T-helper 17 cell (primary cell): ENCODE measurements around the gene ADCY2. TPM values are rescaled to one million over a fixed set of nuclear protein-coding genes. Genes with fewer than 3 reads are reported as not detected.

Experiments
- ATAC-seq: fragments of 150-1000 bp; cut with Tn5 transposase; 2 replicates; pipeline ENCODE4 v1.10.0; 2021; ENCODE audit warnings: mild to moderate bottlenecking, moderate library complexity
- DNase-seq, 3 donors: peaks; one replicate each; pipeline versions ENCODE4 v3.0.0 to v3.0.0-alpha.2; 2020 to 2021
- H3K9me3 ChIP-seq: one replicate; pipeline ENCODE4 v1.7.0; 2013; ENCODE audit warnings: low read length, mild to moderate bottlenecking; ENCODE audit not compliant: control insufficient read depth, poor library complexity, severe bottlenecking
- H3K27ac Mint-ChIP-seq: one replicate; pipeline ENCODE4 v1.8.0; 2022; ENCODE audit warnings: mild to moderate bottlenecking, moderate library complexity, mixed read lengths
- H3K27me3 Mint-ChIP-seq: one replicate; pipeline ENCODE4 v1.8.0; 2022; ENCODE audit warnings: mixed read lengths
- H3K36me3 Mint-ChIP-seq: one replicate; pipeline ENCODE4 v1.8.0; 2022; ENCODE audit warnings: low read depth, mixed read lengths
- H3K4me1 Mint-ChIP-seq: one replicate; pipeline ENCODE4 v1.8.0; 2022; ENCODE audit warnings: mild to moderate bottlenecking, mixed read lengths
- H3K4me3 Mint-ChIP-seq: one replicate; pipeline ENCODE4 v1.8.0; 2022; ENCODE audit warnings: mild to moderate bottlenecking, moderate library complexity, mixed read lengths
- total RNA-seq, 4 donors: library from RNA in 2 of 4; stranded (reverse) in 2 of 4; gene quantifications; one replicate each; pipeline ENCODE4 v1.2.3 and lab custom pipeline; 2022 to 2026

The ADCY2 gene
- total RNA-seq, 2 donors from 2014 or later, result not detected

GRCh38 chr5:7745882-7746610 lies 350.1 kb downstream of the ADCY2 start:
- no peak overlapping the region for H3K27ac Mint-ChIP-seq
- ATAC-seq (no peak), DNase-seq (peak in 1 of 3 donors; percentile 17)
- no peaks in the 10 kb centered on the region for H3K36me3 Mint-ChIP-seq
- peaks cover 6% of the 10 kb centered on the region for H3K4me1 Mint-ChIP-seq
- H3K27me3 Mint-ChIP-seq, result peaks cover 26% of the 10 kb centered on the region
- H3K4me3 Mint-ChIP-seq, result no peak overlapping the region
- no peaks in the 10 kb centered on the region for H3K9me3 ChIP-seq

GRCh38 chr5:7747728-7748127 lies 351.8 kb downstream of the ADCY2 start:
- Mint-ChIP-seq H3K36me3 (no peaks in the 10 kb centered on the region), H3K4me1 (peaks cover 6% of the 10 kb centered on the region)
- no peak for ATAC-seq

GRCh38 chr5:7749626-7750025 lies 353.7 kb downstream of the ADCY2 start:
- ATAC-seq (no peak), DNase-seq (no peak)
- H3K36me3 Mint-ChIP-seq, result no peaks in the 10 kb centered on the region
- H3K4me3 Mint-ChIP-seq, result no peak overlapping the region
- H3K4me1 Mint-ChIP-seq, result peaks cover 6% of the 10 kb centered on the region
- no peak overlapping the region for H3K27ac Mint-ChIP-seq
- peaks cover 53% of the 10 kb centered on the region for H3K27me3 Mint-ChIP-seq
- H3K9me3 ChIP-seq, result no peaks in the 10 kb centered on the region

More at GRCh38 chr5:7747728-7748127, 351.8 kb downstream of the ADCY2 start:
- no peak for DNase-seq
- no peak overlapping the region for H3K4me3 Mint-ChIP-seq
- peaks cover 37% of the 10 kb centered on the region for H3K27me3 Mint-ChIP-seq
- no peaks in the 10 kb centered on the region for H3K9me3 ChIP-seq
- H3K27ac Mint-ChIP-seq, result no peak overlapping the region

GRCh38 chr5:7751874-7752273 lies 355.9 kb downstream of the ADCY2 start:
- H3K36me3 Mint-ChIP-seq, result peaks cover 2% of the 10 kb centered on the region
- H3K27me3 Mint-ChIP-seq, result peaks cover 74% of the 10 kb centered on the region
- ATAC-seq (no peak), DNase-seq (no peak)
- H3K4me3 Mint-ChIP-seq, result no peak overlapping the region
- H3K27ac Mint-ChIP-seq, result no peak overlapping the region
- H3K4me1 Mint-ChIP-seq, result peaks cover 4% of the 10 kb centered on the region
- H3K9me3 ChIP-seq, result no peaks in the 10 kb centered on the region

- DNase-seq (no peak), ATAC-seq (no peak)
- Mint-ChIP-seq H3K27ac (no peak overlapping the region), H3K4me3 (no peak overlapping the region), H3K36me3 (peaks cover 2% of the 10 kb centered on the region), H3K4me1 (peaks cover 4% of the 10 kb centered on the region), H3K27me3 (peaks cover 75% of the 10 kb centered on the region)
- H3K9me3 ChIP-seq, result no peaks in the 10 kb centered on the region
Measured at GRCh38 chr5:7753181-7753580, 357.2 kb downstream of the ADCY2 start.

DNA sequence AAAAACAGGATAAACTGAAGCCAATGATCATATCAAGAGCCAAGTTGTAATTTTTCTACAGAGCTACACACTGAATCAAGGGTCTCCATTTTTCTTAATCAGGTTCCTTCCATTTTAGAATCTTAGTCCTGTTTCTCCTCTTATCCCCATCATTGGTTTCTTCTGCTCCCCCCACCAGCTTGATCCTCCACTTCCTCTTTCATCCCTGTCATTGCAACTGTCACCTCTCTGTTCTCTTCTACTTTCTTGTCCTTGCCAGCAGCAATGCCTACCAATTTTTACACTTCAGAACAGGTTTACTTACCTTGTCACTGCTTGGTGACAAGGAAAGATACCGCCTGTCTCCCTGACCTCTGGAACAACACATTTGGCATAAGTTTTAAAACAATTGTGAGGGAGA lies 357.7 kb downstream of the ADCY2 start:
- DNase-seq (no peak), ATAC-seq (no peak)
- Mint-ChIP-seq H3K27ac (no peak overlapping the region), H3K27me3 (peaks cover 79% of the 10 kb centered on the region), H3K4me3 (no peak overlapping the region), H3K4me1 (peaks cover 4% of the 10 kb centered on the region), H3K36me3 (peaks cover 5% of the 10 kb centered on the region)
- no peaks in the 10 kb centered on the region for H3K9me3 ChIP-seq

DNA sequence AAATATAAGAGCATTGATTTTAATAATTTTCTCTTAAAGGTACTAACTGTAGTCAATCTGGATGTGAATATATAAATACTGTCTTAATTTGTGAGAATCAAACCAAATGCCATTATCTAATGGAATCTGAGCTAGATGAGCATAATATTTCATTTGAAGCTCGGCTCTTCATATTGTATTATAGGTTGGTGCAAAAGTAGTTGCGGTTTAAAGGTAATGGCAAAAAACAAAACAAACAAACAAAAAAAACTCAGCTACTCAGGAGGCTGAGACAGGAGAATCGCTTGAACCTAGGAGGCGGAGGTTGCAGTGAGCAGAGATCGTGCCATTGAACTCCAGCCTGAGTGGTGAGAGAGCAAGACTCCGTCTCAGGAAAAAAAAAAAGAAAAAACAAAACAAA lies 358.6 kb downstream of the ADCY2 start:
- Mint-ChIP-seq H3K36me3 (peaks cover 5% of the 10 kb centered on the region), H3K4me3 (no peak overlapping the region), H3K27me3 (peaks cover 84% of the 10 kb centered on the region), H3K4me1 (peaks cover 5% of the 10 kb centered on the region), H3K27ac (no peak overlapping the region)
- ATAC-seq (no peak), DNase-seq (no peak)
- H3K9me3 ChIP-seq, result no peaks in the 10 kb centered on the region

DNA sequence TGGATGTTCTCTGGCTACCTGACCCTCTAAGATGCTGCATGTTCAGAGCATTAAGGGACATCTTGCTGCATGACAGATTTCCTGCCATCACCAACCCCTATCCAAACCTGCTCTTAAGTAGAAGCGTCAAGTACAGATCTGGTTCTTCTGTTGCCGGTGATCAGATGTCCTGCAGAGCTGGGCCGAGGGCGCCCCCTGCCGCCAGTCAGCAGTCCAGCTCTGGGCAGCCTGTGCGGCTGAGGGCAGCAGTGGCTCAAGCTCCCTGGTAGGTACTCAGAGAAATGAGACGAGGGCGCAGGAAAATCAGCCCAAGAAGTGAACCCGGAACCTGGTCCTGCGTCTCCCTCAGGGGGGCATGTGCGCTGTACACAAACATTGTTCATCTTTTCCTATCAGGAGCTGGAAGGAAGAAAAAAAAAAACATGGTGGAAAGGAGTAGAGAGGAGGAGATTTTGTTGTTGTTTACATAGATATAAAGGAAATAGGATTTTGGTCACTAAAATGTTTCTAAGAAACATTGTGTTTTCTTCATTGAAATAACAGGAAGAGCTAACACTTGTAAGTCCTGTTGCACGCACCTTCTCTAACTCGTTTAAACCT lies 359.2 kb downstream of the ADCY2 start:
- ATAC-seq (peak; percentile 39), DNase-seq (no peak)
- peaks cover 4% of the 10 kb centered on the region for H3K4me1 Mint-ChIP-seq
- no peaks in the 10 kb centered on the region for H3K9me3 ChIP-seq
- H3K27me3 Mint-ChIP-seq, result peaks cover 80% of the 10 kb centered on the region
- peaks cover 5% of the 10 kb centered on the region for H3K36me3 Mint-ChIP-seq
- H3K4me3 Mint-ChIP-seq, result no peak overlapping the region
- no peak overlapping the region for H3K27ac Mint-ChIP-seq

DNA sequence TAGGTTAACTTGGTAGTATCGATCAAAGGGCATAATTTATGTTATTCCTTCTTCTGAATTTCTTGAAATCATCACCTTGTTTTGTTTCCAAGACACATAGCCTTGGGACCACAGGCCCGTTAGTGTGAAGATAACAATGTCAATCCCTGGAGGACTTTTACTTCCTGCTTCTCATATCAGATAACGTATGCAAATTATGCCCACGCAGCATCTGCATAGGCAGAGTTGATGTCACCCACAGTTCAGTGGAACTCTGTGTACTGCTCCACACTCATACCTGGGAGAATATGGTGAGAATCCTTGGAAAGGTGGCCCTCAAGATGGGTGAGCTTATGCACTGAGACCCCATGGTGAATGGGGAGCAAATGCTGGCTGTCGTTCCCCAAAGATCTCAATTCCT lies 360.0 kb downstream of the ADCY2 start:
- Mint-ChIP-seq H3K27ac (no peak overlapping the region), H3K27me3 (peaks cover 80% of the 10 kb centered on the region), H3K36me3 (peaks cover 7% of the 10 kb centered on the region), H3K4me3 (no peak overlapping the region), H3K4me1 (peaks cover 4% of the 10 kb centered on the region)
- ATAC-seq, result no peak
- no peaks in the 10 kb centered on the region for H3K9me3 ChIP-seq
- DNase-seq, result no peak

DNA sequence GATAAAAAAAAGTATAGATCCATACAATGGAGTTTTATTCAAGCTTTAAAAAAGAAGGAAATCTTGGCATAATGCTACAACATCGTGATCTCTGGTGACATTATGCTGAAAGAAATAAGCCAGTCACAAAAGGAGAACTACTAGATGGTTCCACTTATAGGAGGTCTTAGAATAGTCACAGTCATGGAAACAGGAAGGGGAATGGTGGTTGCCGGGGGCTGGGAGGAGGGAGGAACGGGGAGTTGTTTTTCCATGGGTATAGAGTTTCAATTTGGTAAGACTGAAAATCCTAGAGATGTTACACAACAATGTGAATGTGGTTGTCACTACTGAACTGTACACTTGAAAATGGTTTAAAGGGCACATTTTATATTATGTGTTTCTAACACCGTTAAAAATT lies 360.5 kb downstream of the ADCY2 start:
- ATAC-seq (no peak), DNase-seq (no peak)
- Mint-ChIP-seq H3K27me3 (peaks cover 80% of the 10 kb centered on the region), H3K36me3 (peaks cover 7% of the 10 kb centered on the region), H3K4me1 (peaks cover 4% of the 10 kb centered on the region), H3K27ac (no peak overlapping the region), H3K4me3 (no peak overlapping the region)
- no peaks in the 10 kb centered on the region for H3K9me3 ChIP-seq

GRCh38 chr5:7759257-7759871 lies 363.4 kb downstream of the ADCY2 start:
- ATAC-seq, result no peak
- no peak overlapping the region for H3K27ac Mint-ChIP-seq
- H3K4me3 Mint-ChIP-seq, result no peak overlapping the region
- no peak for DNase-seq
- H3K9me3 ChIP-seq, result no peaks in the 10 kb centered on the region
- peaks cover 7% of the 10 kb centered on the region for H3K36me3 Mint-ChIP-seq
- H3K4me1 Mint-ChIP-seq, result peaks cover 4% of the 10 kb centered on the region
- H3K27me3 Mint-ChIP-seq, result peaks cover 81% of the 10 kb centered on the region

DNA sequence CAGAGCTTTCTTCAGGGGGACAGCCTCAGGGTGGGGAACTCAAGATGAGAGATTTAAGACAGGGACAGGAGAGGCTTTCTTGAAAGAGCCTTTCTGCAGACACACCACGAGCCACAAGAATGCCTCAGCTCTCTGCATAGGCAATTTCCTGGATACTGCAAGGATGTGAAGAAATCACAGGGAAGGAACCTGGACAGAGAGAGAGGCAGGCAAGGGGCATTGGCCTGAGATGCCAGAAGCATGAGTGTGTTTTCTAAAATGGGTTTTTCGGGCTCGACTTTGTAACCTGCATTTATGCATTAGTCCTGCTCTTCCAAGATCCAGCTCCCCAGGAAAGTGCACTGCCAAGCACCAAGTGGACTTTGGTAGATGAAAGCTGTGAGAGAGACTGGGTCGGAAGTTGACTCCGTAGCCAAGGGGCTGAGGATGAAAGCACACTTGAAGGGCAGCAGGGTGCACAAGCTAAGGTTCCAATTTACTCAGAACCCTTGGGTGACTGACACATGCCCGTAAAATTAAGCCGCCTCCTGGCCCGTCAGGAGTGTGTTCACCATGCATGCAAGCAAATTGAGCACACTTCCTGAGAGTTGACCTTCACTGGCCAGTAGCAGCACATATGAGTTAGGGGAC lies 364.1 kb downstream of the ADCY2 start:
- peaks cover 81% of the 10 kb centered on the region for H3K27me3 Mint-ChIP-seq
- H3K36me3 Mint-ChIP-seq, result peaks cover 6% of the 10 kb centered on the region
- H3K4me3 Mint-ChIP-seq, result no peak overlapping the region
- no peak for DNase-seq
- H3K9me3 ChIP-seq, result no peaks in the 10 kb centered on the region
- H3K4me1 Mint-ChIP-seq, result peaks cover 4% of the 10 kb centered on the region
- no peak overlapping the region for H3K27ac Mint-ChIP-seq
- ATAC-seq, result no peak

GRCh38 chr5:7762267-7762666 lies 366.3 kb downstream of the ADCY2 start:
- no peak for ATAC-seq
- H3K4me1 Mint-ChIP-seq, result peaks cover 4% of the 10 kb centered on the region
- H3K9me3 ChIP-seq, result no peaks in the 10 kb centered on the region
- no peak overlapping the region for H3K27ac Mint-ChIP-seq
- no peak for DNase-seq
- H3K27me3 Mint-ChIP-seq, result peaks cover 79% of the 10 kb centered on the region
- H3K4me3 Mint-ChIP-seq, result no peak overlapping the region
- H3K36me3 Mint-ChIP-seq, result peaks cover 5% of the 10 kb centered on the region
